ENCODE data around the gene HMGXB3. TPM values are rescaled to one million over a fixed set of nuclear protein-coding genes. Genes with fewer than 3 reads are reported as not detected.
A peak's percentile ranks its signal among the peaks of the same experiment; 100 is the strongest.

HMGXB3 gene
- total RNA-seq, 1 experiment from 2014 or later, result 43.8 TPM

GRCh38 chr5:150065346-150065745, 64.8 kb downstream of the HMGXB3 start:
- no peaks in the 10 kb centered on the region for H3K36me3 ChIP-seq (ENCODE audit: control insufficient read depth, insufficient read depth, low read length)
- Mint-ChIP-seq H3K27me3 (ENCODE audit: insufficient read depth, unreplicated experiment) (no peaks in the 10 kb centered on the region), H3K36me3 (ENCODE audit: insufficient read depth, unreplicated experiment) (no peaks in the 10 kb centered on the region), H3K4me1 (ENCODE audit: low read depth, unreplicated experiment) (peaks cover 6% of the 10 kb centered on the region), H3K27ac (ENCODE audit: unreplicated experiment) (no peak overlapping the region), H3K9me3 (ENCODE audit: unreplicated experiment) (no peaks in the 10 kb centered on the region), H3K4me3 (ENCODE audit: unreplicated experiment) (no peak overlapping the region)
- TF ChIP-seq, protein P1, sequence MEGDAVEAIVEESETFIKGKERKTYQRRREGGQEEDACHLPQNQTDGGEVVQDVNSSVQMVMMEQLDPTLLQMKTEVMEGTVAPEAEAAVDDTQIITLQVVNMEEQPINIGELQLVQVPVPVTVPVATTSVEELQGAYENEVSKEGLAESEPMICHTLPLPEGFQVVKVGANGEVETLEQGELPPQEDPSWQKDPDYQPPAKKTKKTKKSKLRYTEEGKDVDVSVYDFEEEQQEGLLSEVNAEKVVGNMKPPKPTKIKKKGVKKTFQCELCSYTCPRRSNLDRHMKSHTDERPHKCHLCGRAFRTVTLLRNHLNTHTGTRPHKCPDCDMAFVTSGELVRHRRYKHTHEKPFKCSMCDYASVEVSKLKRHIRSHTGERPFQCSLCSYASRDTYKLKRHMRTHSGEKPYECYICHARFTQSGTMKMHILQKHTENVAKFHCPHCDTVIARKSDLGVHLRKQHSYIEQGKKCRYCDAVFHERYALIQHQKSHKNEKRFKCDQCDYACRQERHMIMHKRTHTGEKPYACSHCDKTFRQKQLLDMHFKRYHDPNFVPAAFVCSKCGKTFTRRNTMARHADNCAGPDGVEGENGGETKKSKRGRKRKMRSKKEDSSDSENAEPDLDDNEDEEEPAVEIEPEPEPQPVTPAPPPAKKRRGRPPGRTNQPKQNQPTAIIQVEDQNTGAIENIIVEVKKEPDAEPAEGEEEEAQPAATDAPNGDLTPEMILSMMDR (IDR thresholded peaks at IDR 0.05; ENCODE audit: insufficient read depth in 1 of 2, low read depth in 1 of 2, low read length in 1 of 2, severe bottlenecking in 1 of 2, unreplicated experiment in 1 of 2), result peak in 1 of 2 experiments; percentile 4
- ChIA-PET POLR2A (no interaction called here), CTCF (interaction anchor here (0.5 to 0.7 kb wide), 3 partner anchors 97 to 267 kb away, joined by 3 read pairs; no protein-coding TSS in a partner anchor)
- no peaks in the 10 kb centered on the region for H3K27me3 ChIP-seq (replicated peaks; ENCODE audit: control insufficient read depth, insufficient read depth, low read length)
- BruUV-seq (replicated peaks), result no TSS peak
- H3K4me3 ChIP-seq (ENCODE audit: low read depth, low read length), result no peak overlapping the region
- intact Hi-C loops (cut with micrococcal nuclease; ENCODE audit: unreplicated experiment), result no loop called here
- H3K4me1 ChIP-seq, result peaks cover 6% of the 10 kb centered on the region; the same call in 1 of the 2 replicates
- no peaks in the 10 kb centered on the region for H3K9me3 ChIP-seq
- no peak for DNase-seq

DNA sequence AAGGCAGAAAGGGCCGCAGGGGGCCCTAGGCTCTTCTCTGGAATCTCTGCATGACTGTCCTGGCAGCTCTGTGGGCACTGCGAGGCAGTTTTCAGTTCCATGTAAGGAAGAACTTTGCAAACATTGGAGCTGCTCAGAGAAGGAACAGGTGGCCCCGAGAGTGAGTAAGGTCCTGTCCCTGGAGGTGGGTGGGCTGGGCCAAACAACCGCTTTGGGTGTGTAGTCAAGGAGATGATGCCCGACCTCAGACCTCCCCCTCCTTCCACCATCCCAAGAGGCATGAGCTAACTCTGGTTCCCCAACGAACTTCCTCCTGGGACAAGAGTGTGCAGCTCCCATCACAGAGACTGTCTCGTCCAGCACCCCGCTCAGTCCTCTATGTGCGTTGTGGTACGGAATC, 65.3 kb downstream of the HMGXB3 start:
- H3K27ac Mint-ChIP-seq (ENCODE audit: unreplicated experiment), result no peak overlapping the region
- no TSS peak for BruUV-seq (replicated peaks)
- TF ChIP-seq, protein P1 (IDR thresholded peaks at IDR 0.05; ENCODE audit: insufficient read depth in 1 of 2, low read depth in 1 of 2, low read length in 1 of 2, severe bottlenecking in 1 of 2, unreplicated experiment in 1 of 2), result no peak
- no peaks in the 10 kb centered on the region for H3K36me3 ChIP-seq (ENCODE audit: control insufficient read depth, insufficient read depth, low read length)
- ChIA-PET POLR2A (no interaction called here), CTCF (interaction anchor here (0.5 to 0.7 kb wide), 4 partner anchors 96 to 340 kb away, joined by 3 read pairs; no protein-coding TSS in a partner anchor)
- no peaks in the 10 kb centered on the region for H3K27me3 Mint-ChIP-seq (ENCODE audit: insufficient read depth, unreplicated experiment)
- H3K4me3 ChIP-seq (ENCODE audit: low read depth, low read length), result no peak overlapping the region
- peaks cover 6% of the 10 kb centered on the region for H3K4me1 Mint-ChIP-seq (ENCODE audit: low read depth, unreplicated experiment)
- H3K4me3 Mint-ChIP-seq (ENCODE audit: unreplicated experiment), result no peak overlapping the region
- H3K9me3 Mint-ChIP-seq (ENCODE audit: unreplicated experiment), result no peaks in the 10 kb centered on the region
- no peaks in the 10 kb centered on the region for H3K9me3 ChIP-seq
- intact Hi-C loops (cut with micrococcal nuclease; ENCODE audit: unreplicated experiment), result no loop called here
- H3K4me1 ChIP-seq, result peaks cover 6% of the 10 kb centered on the region; the same call in 1 of the 2 replicates
- H3K36me3 Mint-ChIP-seq (ENCODE audit: insufficient read depth, unreplicated experiment), result no peaks in the 10 kb centered on the region
- no peaks in the 10 kb centered on the region for H3K27me3 ChIP-seq (replicated peaks; ENCODE audit: control insufficient read depth, insufficient read depth, low read length)
- DNase-seq, result no peak

DNA sequence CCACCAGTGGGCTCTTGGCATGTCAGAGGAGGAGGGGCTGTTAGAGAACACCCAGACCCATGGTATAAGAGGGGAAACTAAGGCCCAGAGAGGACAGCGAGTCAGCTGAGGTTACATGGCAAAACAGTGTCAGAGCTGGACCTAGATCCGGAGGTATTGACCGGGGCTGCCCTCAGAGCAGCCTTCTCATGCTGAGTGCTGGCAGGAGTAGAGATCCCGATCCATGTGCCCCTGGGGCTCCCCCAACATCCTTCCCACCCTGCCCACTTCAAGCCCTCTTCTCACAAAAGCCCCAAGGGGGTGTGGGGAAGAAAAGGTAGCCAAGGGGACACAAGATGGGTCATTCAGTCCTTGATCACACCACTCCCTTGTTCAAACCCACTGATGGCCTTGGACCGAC, 65.9 kb downstream of the HMGXB3 start:
- no TSS peak for BruUV-seq (replicated peaks)
- POLR2A ChIA-PET, result no interaction called here
- peak overlapping the region; percentile 36 for H3K27ac Mint-ChIP-seq (ENCODE audit: unreplicated experiment)
- Histone ChIP-seq H3K27me3 (replicated peaks; ENCODE audit: control insufficient read depth, insufficient read depth, low read length) (no peaks in the 10 kb centered on the region), H3K4me3 (ENCODE audit: low read depth, low read length) (no peak overlapping the region), H3K4me1 (peaks cover 6% of the 10 kb centered on the region; the same call in 1 of the 2 replicates), H3K9me3 (no peaks in the 10 kb centered on the region), H3K36me3 (ENCODE audit: control insufficient read depth, insufficient read depth, low read length) (no peaks in the 10 kb centered on the region)
- no peaks in the 10 kb centered on the region for H3K27me3 Mint-ChIP-seq (ENCODE audit: insufficient read depth, unreplicated experiment)
- H3K36me3 Mint-ChIP-seq (ENCODE audit: insufficient read depth, unreplicated experiment), result no peaks in the 10 kb centered on the region
- CTCF ChIA-PET, result no interaction called here
- H3K4me1 Mint-ChIP-seq (ENCODE audit: low read depth, unreplicated experiment), result peaks cover 6% of the 10 kb centered on the region
- H3K9me3 Mint-ChIP-seq (ENCODE audit: unreplicated experiment), result no peaks in the 10 kb centered on the region
- TF ChIP-seq, protein P1 (IDR thresholded peaks at IDR 0.05; ENCODE audit: insufficient read depth in 1 of 2, low read depth in 1 of 2, low read length in 1 of 2, severe bottlenecking in 1 of 2, unreplicated experiment in 1 of 2), result no peak
- intact Hi-C loops (cut with micrococcal nuclease; ENCODE audit: unreplicated experiment), result no loop called here
- no peak for DNase-seq
- no peak overlapping the region for H3K4me3 Mint-ChIP-seq (ENCODE audit: unreplicated experiment)
